Gastrocnemius medialis (tissue), 4 donors: Measurements from ENCODE around the gene BICDL1. TPM values are rescaled to one million over a fixed set of nuclear protein-coding genes. Genes with fewer than 3 reads are reported as not detected.

Experiments used
- ATAC-seq, 2 donors: fragments of 150-250 bp; one replicate each; pipeline ENCODE4 v1.9.1; 2016
- DNase-seq, 2 donors: peaks; one replicate each; pipeline ENCODE4 v3.0.0-alpha.2; 2019
- H3K27ac ChIP-seq, 4 donors: fragments of 200-600 bp; sonication (generic); 1 replicate in 1 of 4; 2 replicates in 3 of 4; pipeline ENCODE4 v1.5.1; 2016 to 2018; ENCODE audit warnings: mild to moderate bottlenecking in 2 of 4, moderate library complexity in 1 of 4
- H3K27me3 ChIP-seq, 3 donors: fragments of 200-600 bp; sonication (generic) in 2 of 3; 1 replicate in 1 of 3; 2 replicates in 2 of 3; pipeline versions ENCODE4 v1.5.1 to v1.6.0; 2016 to 2019; ENCODE audit warnings: mild to moderate bottlenecking in 1 of 3, moderate library complexity in 1 of 3
- H3K36me3 ChIP-seq, 2 donors: fragments of 200-600 bp; sonication (generic) in 1 of 2; one replicate each; pipeline ENCODE4 v1.5.1; 2017 to 2018
- H3K4me1 ChIP-seq, 2 donors: fragments of 200-600 bp; sonication (generic) in 1 of 2; one replicate each; pipeline ENCODE4 v1.5.1; 2016 to 2017; ENCODE audit warnings: mild to moderate bottlenecking in 2 of 2
- H3K4me3 ChIP-seq, 4 donors: fragments of 200-600 bp; sonication (generic) in 3 of 4; 1 replicate in 1 of 4; 2 replicates in 3 of 4; pipeline ENCODE4 v1.5.1; 2016 to 2019; ENCODE audit warnings: mild to moderate bottlenecking in 2 of 4
- H3K9me3 ChIP-seq, 3 donors: fragments of 200-600 bp; sonication (generic) in 2 of 3; 1 replicate in 1 of 3; 2 replicates in 2 of 3; pipeline ENCODE4 v1.5.1; 2016 to 2019
- CTCF ChIP-seq, 5 experiments: fragments of 450-650 bp in 3 of 5; fragments of 200-600 bp in 2 of 5; sonication (generic) in 2 of 5; IDR thresholded peaks in 4 of 5; conservative IDR thresholded peaks in 1 of 5; 1 replicate in 4 of 5; 2 replicates in 1 of 5; pipeline ENCODE4 v1.5.1; 2016 to 2019; ENCODE audit warnings: antibody characterized with exemption in 5 of 5, mild to moderate bottlenecking in 3 of 5, moderate library complexity in 3 of 5
- POLR2A ChIP-seq, 2 donors: fragments of 450-650 bp; IDR thresholded peaks; one replicate each; pipeline ENCODE4 v1.6.1; 2017; ENCODE audit warnings: antibody characterized with exemption in 2 of 2, mild to moderate bottlenecking in 2 of 2, moderate library complexity in 2 of 2
- in situ Hi-C, 4 donors: fragments of 200-750 bp; cut with MboI; loops; one replicate each; pipeline versions ENCODE4 v1.15.0 to v1.8.0; 2017; ENCODE audit warnings: low sequenced_read_pairs in 4 of 4
- intact Hi-C: fragments of 100-400 bp; cut with DNase I; formaldehyde crosslinking; loops from one replicate; pipeline ENCODE4 v1.15.1; 2023; ENCODE audit warnings: low total_unique reads
- total RNA-seq, 4 donors: library from RNA; depleted of rRNA; stranded (reverse); fragments of >200 nt; gene quantifications; one replicate each; pipeline versions ENCODE4 v1.1.0 to v1.2.3, GENCODE V29; 2016

Gene BICDL1
- total RNA-seq, 4 donors from 2014 or later = 0.93 to 1.4 TPM; not detected in 2

GRCh38 chr12:120077260-120077659, 88.2 kb downstream of the BICDL1 start:
- ATAC-seq (no peak), DNase-seq (no peak)
- in situ Hi-C loops (no loop called here), intact Hi-C loops (no loop called here)
- no peaks in the 10 kb centered on the region for H3K9me3 ChIP-seq
- TF ChIP-seq CTCF (IDR thresholded peaks at IDR 0.05 in 4 of 5, conservative IDR thresholded peaks at IDR 0.05 in 1 of 5) (no peak), POLR2A (IDR thresholded peaks at IDR 0.05) (no peak)
- H3K27me3 ChIP-seq = no peaks in the 10 kb centered on the region
- no peaks in the 10 kb centered on the region for H3K36me3 ChIP-seq
- no peak overlapping the region for H3K27ac ChIP-seq
- H3K4me3 ChIP-seq = no peak overlapping the region
- no peaks in the 10 kb centered on the region for H3K4me1 ChIP-seq

GRCh38 chr12:120078868-120079267, 89.8 kb downstream of the BICDL1 start:
- in situ Hi-C loops = no loop called here
- Histone ChIP-seq H3K9me3 (no peaks in the 10 kb centered on the region), H3K27me3 (no peaks in the 10 kb centered on the region), H3K36me3 (no peaks in the 10 kb centered on the region), H3K4me3 (no peak overlapping the region), H3K4me1 (no peaks in the 10 kb centered on the region), H3K27ac (no peak overlapping the region)
- TF ChIP-seq POLR2A (IDR thresholded peaks at IDR 0.05) = no peak
- TF ChIP-seq CTCF (IDR thresholded peaks at IDR 0.05 in 4 of 5, conservative IDR thresholded peaks at IDR 0.05 in 1 of 5) = no peak
- DNase-seq = no peak
- ATAC-seq = no peak
- intact Hi-C loops = no loop called here

GRCh38 chr12:120079411-120080400, 90.7 kb downstream of the BICDL1 start:
- H3K27me3 ChIP-seq = no peaks in the 10 kb centered on the region
- no peaks in the 10 kb centered on the region for H3K36me3 ChIP-seq
- no peak for TF ChIP-seq CTCF (IDR thresholded peaks at IDR 0.05 in 4 of 5, conservative IDR thresholded peaks at IDR 0.05 in 1 of 5)
- no peak for TF ChIP-seq POLR2A (IDR thresholded peaks at IDR 0.05)
- no peaks in the 10 kb centered on the region for H3K4me1 ChIP-seq
- DNase-seq (no peak), ATAC-seq (no peak)
- in situ Hi-C loops = no loop called here
- intact Hi-C loops = no loop called here
- no peaks in the 10 kb centered on the region for H3K9me3 ChIP-seq
- no peak overlapping the region for H3K4me3 ChIP-seq
- H3K27ac ChIP-seq = no peak overlapping the region

GRCh38 chr12:120081641-120082040, 92.6 kb downstream of the BICDL1 start:
- in situ Hi-C loops = no loop called here
- H3K27me3 ChIP-seq = no peaks in the 10 kb centered on the region
- H3K4me3 ChIP-seq = no peak overlapping the region
- ATAC-seq (no peak), DNase-seq (no peak)
- intact Hi-C loops = no loop called here
- no peak overlapping the region for H3K27ac ChIP-seq
- H3K9me3 ChIP-seq = no peaks in the 10 kb centered on the region
- no peak for TF ChIP-seq POLR2A (IDR thresholded peaks at IDR 0.05)
- TF ChIP-seq CTCF (IDR thresholded peaks at IDR 0.05 in 4 of 5, conservative IDR thresholded peaks at IDR 0.05 in 1 of 5) = no peak
- H3K36me3 ChIP-seq = no peaks in the 10 kb centered on the region
- H3K4me1 ChIP-seq = peaks cover 6 to 7% of the 10 kb centered on the region in 2 donors
